HepG2 (cell line): Measurements from ENCODE around the gene PDZD7. TPM values are rescaled to one million over a fixed set of nuclear protein-coding genes. Genes with fewer than 3 reads are reported as not detected.

Source experiments
- BCLAF1 ChIP-seq: fragments of 450-650 bp; IDR thresholded peaks from 2 replicates; pipeline ENCODE4 v1.6.1; 2017; ENCODE audit warnings: mild to moderate bottlenecking
- DPF2 ChIP-seq: sonication (generic); formaldehyde crosslinking; IDR thresholded peaks from 2 replicates; pipeline ENCODE4 v1.4.0; 2020; ENCODE audit warnings: mild to moderate bottlenecking, low read depth, missing genetic modification reagents, borderline replicate concordance
- ERF ChIP-seq: IDR thresholded peaks from 2 replicates; pipeline ENCODE4 v1.6.1; 2018; ENCODE audit warnings: missing biosample characterization, missing genetic modification reagents
- KDM2A ChIP-seq: sonication (generic); formaldehyde crosslinking; IDR thresholded peaks from 2 replicates; pipeline ENCODE4 v1.4.0; 2020; ENCODE audit warnings: low read depth, missing genetic modification reagents, borderline replicate concordance
- RARG ChIP-seq: sonication (generic); formaldehyde crosslinking; IDR thresholded peaks from 2 replicates; pipeline ENCODE4 v1.4.0; 2020; ENCODE audit warnings: low read depth, mild to moderate bottlenecking, missing genetic modification reagents
- SIN3A ChIP-seq: IDR thresholded peaks from 2 replicates; pipeline ENCODE4 v1.6.1; 2011; ENCODE audit warnings: low read depth, mild to moderate bottlenecking, control low read depth, low read length, borderline replicate concordance
- ZBTB1 ChIP-seq: sonication (generic); formaldehyde crosslinking; IDR thresholded peaks from 2 replicates; pipeline ENCODE4 v1.4.0; 2020; ENCODE audit warnings: missing genetic modification reagents, borderline replicate concordance
- ZFP36L1 ChIP-seq: sonication (generic); formaldehyde crosslinking; IDR thresholded peaks from 2 replicates; pipeline ENCODE4 v1.8.0; 2022; ENCODE audit warnings: mild to moderate bottlenecking, missing genetic modification reagents, moderate library complexity
- ZNF230 ChIP-seq: sonication (generic); formaldehyde crosslinking; IDR thresholded peaks from 2 replicates; pipeline ENCODE4 v1.4.0; 2020; ENCODE audit warnings: mild to moderate bottlenecking, missing genetic modification reagents
- polyA plus RNA-seq, 8 experiments: library from polyadenylated mRNA; depleted of rRNA in 3 of 8; stranded (reverse) in 7 of 8; unstranded in 1 of 8; fragments of >200 nt; fragmentation: Illumina TruSeq in 4 of 8; extraction: Trizol in 4 of 8; gene quantifications; 2 replicates each; pipeline versions ENCODE4 v1.2.1 to v1.2.3, GENCODE V29; 2011 to 2016; ENCODE audit warnings: low read depth in 4 of 8, missing spikeins in 1 of 8, mixed read lengths in 1 of 8; ENCODE audit not compliant: insufficient read depth in 1 of 8
- total RNA-seq, 5 experiments: library from RNA; depleted of rRNA; stranded (reverse); fragments of >200 nt; fragmentation: Illumina TruSeq; extraction: Trizol; gene quantifications; 2 replicates each; pipeline ENCODE4 v1.2.3, GENCODE V29; 2016; ENCODE audit warnings: low read depth in 1 of 5
- TF ChIP-seq, protein P1 (sequence below): sonication (generic); formaldehyde crosslinking; IDR thresholded peaks from 2 replicates; pipeline ENCODE4 v1.5.1; 2020; ENCODE audit warnings: mild to moderate bottlenecking, missing genetic modification reagents, moderate library complexity
- TF ChIP-seq, protein P2 (sequence below): sonication (generic); formaldehyde crosslinking; IDR thresholded peaks from 2 replicates; pipeline ENCODE4 v1.4.0; 2020; ENCODE audit warnings: missing genetic modification reagents
- TF ChIP-seq, protein P3 (sequence below): sonication (generic); formaldehyde crosslinking; IDR thresholded peaks from 2 replicates; pipeline ENCODE4 v1.5.1; 2020; ENCODE audit warnings: mild to moderate bottlenecking, missing genetic modification reagents

Gene PDZD7
- total and polyA plus RNA-seq, 2 of the 13 experiments (the other 11 are each of a cell fraction or from before 2014, with no cell fraction given) = 0.58 to 0.73 TPM

DNA sequence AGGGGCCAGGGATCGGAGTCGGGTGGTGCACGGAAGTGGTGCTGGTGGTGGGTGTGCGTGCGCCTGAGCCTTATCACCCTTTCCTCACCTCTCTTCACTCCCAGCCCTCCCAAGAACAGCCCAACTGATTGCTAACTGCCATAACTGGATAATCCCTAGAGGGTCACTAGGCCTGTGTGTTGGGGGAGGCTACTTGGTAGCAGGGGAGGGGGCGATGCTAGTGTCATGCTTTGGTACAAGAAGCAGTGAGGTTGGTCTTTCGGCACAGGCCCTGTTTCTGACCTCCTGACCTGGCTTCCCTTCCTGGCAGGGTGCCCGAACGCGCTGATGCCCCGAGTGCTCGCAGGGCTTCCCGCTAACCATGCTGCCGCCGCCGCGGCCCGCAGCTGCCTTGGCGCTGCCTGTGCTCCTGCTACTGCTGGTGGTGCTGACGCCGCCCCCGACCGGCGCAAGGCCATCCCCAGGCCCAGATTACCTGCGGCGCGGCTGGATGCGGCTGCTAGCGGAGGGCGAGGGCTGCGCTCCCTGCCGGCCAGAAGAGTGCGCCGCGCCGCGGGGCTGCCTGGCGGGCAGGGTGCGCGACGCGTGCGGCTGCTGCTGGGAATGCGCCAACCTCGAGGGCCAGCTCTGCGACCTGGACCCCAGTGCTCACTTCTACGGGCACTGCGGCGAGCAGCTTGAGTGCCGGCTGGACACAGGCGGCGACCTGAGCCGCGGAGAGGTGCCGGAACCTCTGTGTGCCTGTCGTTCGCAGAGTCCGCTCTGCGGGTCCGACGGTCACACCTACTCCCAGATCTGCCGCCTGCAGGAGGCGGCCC is 31.5 kb upstream of the PDZD7 start (continued):
- TF ChIP-seq, protein P1, sequence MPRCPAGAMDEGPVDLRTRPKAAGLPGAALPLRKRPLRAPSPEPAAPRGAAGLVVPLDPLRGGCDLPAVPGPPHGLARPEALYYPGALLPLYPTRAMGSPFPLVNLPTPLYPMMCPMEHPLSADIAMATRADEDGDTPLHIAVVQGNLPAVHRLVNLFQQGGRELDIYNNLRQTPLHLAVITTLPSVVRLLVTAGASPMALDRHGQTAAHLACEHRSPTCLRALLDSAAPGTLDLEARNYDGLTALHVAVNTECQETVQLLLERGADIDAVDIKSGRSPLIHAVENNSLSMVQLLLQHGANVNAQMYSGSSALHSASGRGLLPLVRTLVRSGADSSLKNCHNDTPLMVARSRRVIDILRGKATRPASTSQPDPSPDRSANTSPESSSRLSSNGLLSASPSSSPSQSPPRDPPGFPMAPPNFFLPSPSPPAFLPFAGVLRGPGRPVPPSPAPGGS (CRISPR knock-in tag) = peak; percentile 94
- TF ChIP-seq BCLAF1 = no peak
- peak; percentile 89 for TF ChIP-seq KDM2A (CRISPR knock-in tag)
- TF ChIP-seq, protein P2, sequence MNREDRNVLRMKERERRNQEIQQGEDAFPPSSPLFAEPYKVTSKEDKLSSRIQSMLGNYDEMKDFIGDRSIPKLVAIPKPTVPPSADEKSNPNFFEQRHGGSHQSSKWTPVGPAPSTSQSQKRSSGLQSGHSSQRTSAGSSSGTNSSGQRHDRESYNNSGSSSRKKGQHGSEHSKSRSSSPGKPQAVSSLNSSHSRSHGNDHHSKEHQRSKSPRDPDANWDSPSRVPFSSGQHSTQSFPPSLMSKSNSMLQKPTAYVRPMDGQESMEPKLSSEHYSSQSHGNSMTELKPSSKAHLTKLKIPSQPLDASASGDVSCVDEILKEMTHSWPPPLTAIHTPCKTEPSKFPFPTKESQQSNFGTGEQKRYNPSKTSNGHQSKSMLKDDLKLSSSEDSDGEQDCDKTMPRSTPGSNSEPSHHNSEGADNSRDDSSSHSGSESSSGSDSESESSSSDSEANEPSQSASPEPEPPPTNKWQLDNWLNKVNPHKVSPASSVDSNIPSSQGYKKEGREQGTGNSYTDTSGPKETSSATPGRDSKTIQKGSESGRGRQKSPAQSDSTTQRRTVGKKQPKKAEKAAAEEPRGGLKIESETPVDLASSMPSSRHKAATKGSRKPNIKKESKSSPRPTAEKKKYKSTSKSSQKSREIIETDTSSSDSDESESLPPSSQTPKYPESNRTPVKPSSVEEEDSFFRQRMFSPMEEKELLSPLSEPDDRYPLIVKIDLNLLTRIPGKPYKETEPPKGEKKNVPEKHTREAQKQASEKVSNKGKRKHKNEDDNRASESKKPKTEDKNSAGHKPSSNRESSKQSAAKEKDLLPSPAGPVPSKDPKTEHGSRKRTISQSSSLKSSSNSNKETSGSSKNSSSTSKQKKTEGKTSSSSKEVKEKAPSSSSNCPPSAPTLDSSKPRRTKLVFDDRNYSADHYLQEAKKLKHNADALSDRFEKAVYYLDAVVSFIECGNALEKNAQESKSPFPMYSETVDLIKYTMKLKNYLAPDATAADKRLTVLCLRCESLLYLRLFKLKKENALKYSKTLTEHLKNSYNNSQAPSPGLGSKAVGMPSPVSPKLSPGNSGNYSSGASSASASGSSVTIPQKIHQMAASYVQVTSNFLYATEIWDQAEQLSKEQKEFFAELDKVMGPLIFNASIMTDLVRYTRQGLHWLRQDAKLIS = peak; percentile 91; the same call in 1 of the 2 replicates
- TF ChIP-seq, protein P3, sequence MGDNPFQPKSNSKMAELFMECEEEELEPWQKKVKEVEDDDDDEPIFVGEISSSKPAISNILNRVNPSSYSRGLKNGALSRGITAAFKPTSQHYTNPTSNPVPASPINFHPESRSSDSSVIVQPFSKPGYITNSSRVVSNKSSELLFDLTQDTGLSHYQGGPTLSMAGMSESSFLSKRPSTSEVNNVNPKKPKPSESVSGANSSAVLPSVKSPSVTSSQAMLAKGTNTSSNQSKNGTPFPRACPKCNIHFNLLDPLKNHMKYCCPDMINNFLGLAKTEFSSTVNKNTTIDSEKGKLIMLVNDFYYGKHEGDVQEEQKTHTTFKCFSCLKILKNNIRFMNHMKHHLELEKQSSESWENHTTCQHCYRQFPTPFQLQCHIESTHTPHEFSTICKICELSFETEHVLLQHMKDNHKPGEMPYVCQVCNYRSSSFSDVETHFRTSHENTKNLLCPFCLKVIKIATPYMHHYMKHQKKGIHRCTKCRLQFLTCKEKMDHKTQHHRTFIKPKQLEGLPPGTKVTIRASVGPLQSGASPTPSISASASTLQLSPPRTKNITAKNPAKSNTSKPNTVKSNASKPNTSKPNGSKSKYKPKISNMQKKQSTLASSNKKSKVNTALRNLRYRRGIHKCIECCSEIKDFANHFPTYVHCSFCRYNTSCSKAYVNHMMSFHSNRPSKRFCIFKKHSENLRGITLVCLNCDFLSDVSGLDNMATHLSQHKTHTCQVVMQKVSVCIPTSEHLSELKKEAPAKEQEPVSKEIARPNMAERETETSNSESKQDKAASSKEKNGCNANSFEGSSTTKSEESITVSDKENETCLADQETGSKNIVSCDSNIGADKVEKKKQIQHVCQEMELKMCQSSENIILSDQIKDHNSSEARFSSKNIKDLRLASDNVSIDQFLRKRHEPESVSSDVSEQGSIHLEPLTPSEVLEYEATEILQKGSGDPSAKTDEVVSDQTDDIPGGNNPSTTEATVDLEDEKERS (CRISPR knock-in tag) = no peak
- no peak for TF ChIP-seq ZBTB1
- TF ChIP-seq SIN3A = peak; percentile 51; the same call in 1 of the 2 replicates
- TF ChIP-seq DPF2 = peak; percentile 42; the same call in 1 of the 2 replicates
- 0 out of 2 replicates have a peak, but pooled peaks have one; percentile 55 for TF ChIP-seq RARG (CRISPR knock-in tag)
- TF ChIP-seq ZNF230 (CRISPR knock-in tag) = peak; percentile 86
- TF ChIP-seq ERF = peak; percentile 83
- peak; percentile 93 for TF ChIP-seq ZFP36L1 (CRISPR knock-in tag)
